Measurements from ENCODE around the gene CARD11. TPM values are rescaled to one million over a fixed set of nuclear protein-coding genes. Genes with fewer than 3 reads are reported as not detected.

CARD11 gene
- total and polyA plus RNA-seq, 3 donors from 2014 or later = 2.9 to 3.9 (median 3.2) TPM

DNA sequence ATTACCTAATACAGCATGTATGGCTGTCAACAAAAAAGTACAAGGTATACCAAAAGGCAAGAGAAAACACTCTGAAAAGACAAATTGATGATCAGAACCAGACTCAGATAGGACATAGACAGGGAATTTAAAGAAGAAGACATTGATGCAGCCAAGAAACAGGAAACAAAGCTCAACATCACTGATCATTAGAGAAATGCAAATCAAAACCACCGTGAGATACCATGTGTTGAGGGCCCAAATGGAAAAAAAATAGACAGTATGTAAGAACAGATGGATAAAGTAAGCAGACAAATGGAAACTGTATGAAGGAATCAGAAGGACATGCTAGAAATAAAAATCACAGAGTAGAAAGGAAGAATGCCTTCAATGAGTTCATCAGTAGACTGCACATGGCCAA lies 23.3 kb downstream of the CARD11 start:
- no peak for TF ChIP-seq POLR2A (IDR thresholded peaks at IDR 0.05)
- TF ChIP-seq, protein P1, sequence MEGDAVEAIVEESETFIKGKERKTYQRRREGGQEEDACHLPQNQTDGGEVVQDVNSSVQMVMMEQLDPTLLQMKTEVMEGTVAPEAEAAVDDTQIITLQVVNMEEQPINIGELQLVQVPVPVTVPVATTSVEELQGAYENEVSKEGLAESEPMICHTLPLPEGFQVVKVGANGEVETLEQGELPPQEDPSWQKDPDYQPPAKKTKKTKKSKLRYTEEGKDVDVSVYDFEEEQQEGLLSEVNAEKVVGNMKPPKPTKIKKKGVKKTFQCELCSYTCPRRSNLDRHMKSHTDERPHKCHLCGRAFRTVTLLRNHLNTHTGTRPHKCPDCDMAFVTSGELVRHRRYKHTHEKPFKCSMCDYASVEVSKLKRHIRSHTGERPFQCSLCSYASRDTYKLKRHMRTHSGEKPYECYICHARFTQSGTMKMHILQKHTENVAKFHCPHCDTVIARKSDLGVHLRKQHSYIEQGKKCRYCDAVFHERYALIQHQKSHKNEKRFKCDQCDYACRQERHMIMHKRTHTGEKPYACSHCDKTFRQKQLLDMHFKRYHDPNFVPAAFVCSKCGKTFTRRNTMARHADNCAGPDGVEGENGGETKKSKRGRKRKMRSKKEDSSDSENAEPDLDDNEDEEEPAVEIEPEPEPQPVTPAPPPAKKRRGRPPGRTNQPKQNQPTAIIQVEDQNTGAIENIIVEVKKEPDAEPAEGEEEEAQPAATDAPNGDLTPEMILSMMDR (IDR thresholded peaks at IDR 0.05) = no peak
- Histone ChIP-seq H3K4me1 (no peaks in the 10 kb centered on the region), H3K36me3 (ENCODE audit: low read depth, missing control alignments) (no peaks in the 10 kb centered on the region), H3K27me3 (no peaks in the 10 kb centered on the region), H3K4me3 (no peak overlapping the region), H3K9me3 (no peaks in the 10 kb centered on the region), H3K27ac (no peak overlapping the region)
- intact Hi-C loops (cut with DNase I; ENCODE audit: low total_unique reads) = no loop called here
- DNase-seq = no peak
- WGBS, 2 donors = 86 to 89% methylated on average over 1 of the region's 1 CpG

DNA sequence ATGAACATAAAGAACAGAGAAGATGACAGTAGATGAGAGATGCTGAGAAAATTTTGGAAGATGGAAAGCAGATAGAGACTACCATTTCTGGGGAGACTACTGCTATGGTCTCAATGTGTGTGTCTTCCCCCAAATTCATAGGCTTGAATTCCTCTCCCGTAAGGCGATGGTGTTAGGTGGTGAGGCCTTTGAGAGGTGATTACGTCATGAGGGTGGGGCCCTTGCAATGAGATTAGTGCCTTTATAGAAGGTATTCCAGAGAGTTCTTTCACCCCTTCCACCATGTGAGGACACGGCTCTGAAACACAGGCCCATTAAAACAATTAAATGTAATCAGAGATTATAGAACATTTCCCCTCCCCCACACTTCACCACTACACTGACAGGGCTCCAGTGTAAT lies 23.9 kb downstream of the CARD11 start:
- DNase-seq = no peak
- no peak for TF ChIP-seq POLR2A (IDR thresholded peaks at IDR 0.05)
- TF ChIP-seq, protein P1 (IDR thresholded peaks at IDR 0.05) = no peak
- no peaks in the 10 kb centered on the region for H3K36me3 ChIP-seq (ENCODE audit: low read depth, missing control alignments)
- WGBS, 2 donors = 85 to 90% methylated on average over 4 of the region's 4 CpGs
- H3K4me1 ChIP-seq = no peaks in the 10 kb centered on the region
- no peaks in the 10 kb centered on the region for H3K27me3 ChIP-seq
- intact Hi-C loops (cut with DNase I; ENCODE audit: low total_unique reads) = no loop called here
- H3K9me3 ChIP-seq = no peaks in the 10 kb centered on the region
- no peak overlapping the region for H3K4me3 ChIP-seq
- H3K27ac ChIP-seq = no peak overlapping the region

- no peak for DNase-seq
- no peak for TF ChIP-seq POLR2A (IDR thresholded peaks at IDR 0.05)
- TF ChIP-seq, protein P1 (IDR thresholded peaks at IDR 0.05) = no peak
- 87 to 91% methylated on average over 12 to 23 of the region's 23 CpGs for WGBS, 2 donors
- H3K27ac ChIP-seq = no peak overlapping the region
- H3K4me3 ChIP-seq = no peak overlapping the region
- H3K9me3 ChIP-seq = no peaks in the 10 kb centered on the region
- no peaks in the 10 kb centered on the region for H3K4me1 ChIP-seq
- no peaks in the 10 kb centered on the region for H3K36me3 ChIP-seq (ENCODE audit: low read depth, missing control alignments)
- intact Hi-C loops (cut with DNase I; ENCODE audit: low total_unique reads) = no loop called here
- H3K27me3 ChIP-seq = no peaks in the 10 kb centered on the region
Observed at GRCh38 chr7:3013975-3014792, 29.5 kb downstream of the CARD11 start.

DNA sequence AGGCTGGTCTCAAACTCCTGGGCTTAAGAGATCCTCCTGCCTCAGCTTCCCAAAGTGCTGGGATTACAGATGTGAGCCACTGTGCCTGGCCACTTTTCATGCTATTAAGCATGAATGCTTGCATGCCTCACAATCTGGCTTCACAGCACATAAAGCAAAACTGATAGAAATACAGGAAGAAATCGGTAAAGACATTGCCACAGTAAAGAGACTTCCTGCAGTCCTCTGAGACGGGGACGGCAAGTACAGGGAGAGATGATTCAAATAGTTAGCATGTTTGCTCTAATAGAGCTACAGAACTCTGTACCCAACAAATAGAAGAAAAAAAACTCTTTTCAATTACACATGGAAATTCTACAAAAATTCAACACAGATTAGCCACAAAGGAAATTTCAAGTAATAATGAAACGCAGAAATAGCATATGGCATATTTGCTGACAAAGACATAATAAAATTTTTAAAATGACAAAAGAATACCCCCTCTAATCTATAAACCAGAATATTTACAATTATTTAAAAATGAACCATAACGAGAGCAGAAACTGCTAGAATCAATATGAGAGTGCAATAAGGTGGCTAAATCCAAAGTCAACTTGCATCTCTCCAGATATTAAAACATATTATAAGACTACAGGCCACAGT lies 32.3 kb downstream of the CARD11 start:
- Histone ChIP-seq H3K36me3 (ENCODE audit: low read depth, missing control alignments) (no peaks in the 10 kb centered on the region), H3K4me1 (no peaks in the 10 kb centered on the region), H3K27ac (no peak overlapping the region), H3K27me3 (no peaks in the 10 kb centered on the region), H3K4me3 (no peak overlapping the region), H3K9me3 (no peaks in the 10 kb centered on the region)
- no peak for DNase-seq
- 75 to 85% methylated on average over 5 of the region's 5 CpGs for WGBS, 2 donors
- intact Hi-C loops (cut with DNase I; ENCODE audit: low total_unique reads) = no loop called here
- no peak for TF ChIP-seq POLR2A (IDR thresholded peaks at IDR 0.05)

DNA sequence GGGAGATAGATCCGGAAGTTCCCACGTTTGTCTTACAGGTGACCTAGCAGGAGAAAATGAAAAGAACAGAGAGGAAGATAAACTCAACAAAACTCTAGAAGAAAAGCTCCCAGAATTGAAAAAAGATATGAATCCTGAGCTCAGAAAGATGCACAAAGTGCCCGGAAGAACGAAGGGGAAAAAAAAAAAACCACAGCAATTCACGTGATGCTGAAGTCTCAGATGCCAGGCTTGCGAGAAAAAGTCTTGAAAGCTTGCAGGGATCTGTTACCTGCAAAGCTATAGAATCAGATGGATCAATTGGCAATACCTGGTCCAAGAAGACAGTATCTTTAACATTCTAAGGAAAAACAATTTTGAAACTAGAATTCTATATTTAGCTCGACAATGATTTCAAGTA lies 33.5 kb downstream of the CARD11 start:
- no peak for TF ChIP-seq POLR2A (IDR thresholded peaks at IDR 0.05)
- TF ChIP-seq, protein P1 (IDR thresholded peaks at IDR 0.05) = no peak
- DNase-seq = no peak
- WGBS, 2 donors = 66 to 71% methylated on average over 7 of the region's 7 CpGs
- Histone ChIP-seq H3K4me3 (no peak overlapping the region), H3K9me3 (no peaks in the 10 kb centered on the region), H3K27ac (no peak overlapping the region), H3K27me3 (no peaks in the 10 kb centered on the region), H3K4me1 (no peaks in the 10 kb centered on the region), H3K36me3 (ENCODE audit: low read depth, missing control alignments) (no peaks in the 10 kb centered on the region)
- intact Hi-C loops (cut with DNase I; ENCODE audit: low total_unique reads) = no loop called here

All from testis (tissue), 3 donors.